Fibroblast of lung (primary cell): ENCODE results near the gene HM13. TPM values are rescaled to one million over a fixed set of nuclear protein-coding genes. Genes with fewer than 3 reads are reported as not detected.

Source experiments
- DNase-seq, 2 donors: peaks; one replicate each; pipeline versions ENCODE4 v3.0.0 to v3.0.0-alpha.2; 2010; ENCODE audit warnings: low read depth in 2 of 2
- H2AFZ ChIP-seq: 2 replicates; pipeline ENCODE4 v1.5.1; 2012; ENCODE audit warnings: low read length, control low read depth, inconsistent platforms
- H3K27ac ChIP-seq: 2 replicates; pipeline ENCODE4 v1.5.1; 2011; ENCODE audit warnings: low read length, control low read depth; ENCODE audit not compliant: insufficient read depth
- H3K27me3 ChIP-seq: 2 replicates; pipeline ENCODE4 v1.5.1; 2011; ENCODE audit warnings: mild to moderate bottlenecking, low read length; ENCODE audit not compliant: control insufficient read depth, insufficient read depth
- H3K36me3 ChIP-seq: 2 replicates; pipeline ENCODE4 v1.5.1; 2011; ENCODE audit warnings: low read length; ENCODE audit not compliant: control insufficient read depth, insufficient read depth
- H3K4me1 ChIP-seq: 2 replicates; pipeline ENCODE4 v1.5.1; 2011; ENCODE audit warnings: low read length; ENCODE audit not compliant: control insufficient read depth, insufficient read depth; ENCODE audit errors: extremely low read depth
- H3K4me2 ChIP-seq: 2 replicates; pipeline ENCODE4 v1.5.1; 2011; ENCODE audit warnings: low read length, control low read depth; ENCODE audit not compliant: insufficient read depth; ENCODE audit errors: extremely low read depth
- H3K4me3 ChIP-seq, 4 experiments: fragments of 200-600 bp in 1 of 4; sonication (generic) in 1 of 4; replicated peaks in 1 of 4; 2 replicates each; pipeline ENCODE4 v1.5.1; 2011 to 2016; ENCODE audit warnings: low read length in 4 of 4, low read depth in 3 of 4, mild to moderate bottlenecking in 3 of 4, control low read depth in 2 of 4, inconsistent platforms in 1 of 4, mixed read lengths in 1 of 4; ENCODE audit not compliant: insufficient read depth in 1 of 4; ENCODE audit errors: control extremely low read depth in 1 of 4
- H3K79me2 ChIP-seq: 2 replicates; pipeline ENCODE4 v1.5.1; 2012; ENCODE audit warnings: mild to moderate bottlenecking, low read length, inconsistent platforms; ENCODE audit not compliant: control insufficient read depth, insufficient read depth
- H3K9ac ChIP-seq: 2 replicates; pipeline ENCODE4 v1.5.1; 2011; ENCODE audit warnings: mild to moderate bottlenecking, low read length, control low read depth; ENCODE audit not compliant: insufficient read depth
- H3K9me3 ChIP-seq: 2 replicates; pipeline ENCODE4 v1.5.1; 2012; ENCODE audit warnings: low read depth, low read length; ENCODE audit not compliant: control insufficient read depth, insufficient read depth
- H4K20me1 ChIP-seq: 2 replicates; pipeline ENCODE4 v1.5.1; 2011; ENCODE audit warnings: low read length; ENCODE audit not compliant: control insufficient read depth, insufficient read depth; ENCODE audit errors: extremely low read depth
- CTCF ChIP-seq, 2 donors: IDR thresholded peaks in 1 of 2; conservative IDR thresholded peaks in 1 of 2; 1 replicate in 1 of 2; 2 replicates in 1 of 2; pipeline ENCODE4 v1.5.1; 2011 to 2012; ENCODE audit warnings: low read length in 2 of 2, control low read depth in 1 of 2, inconsistent platforms in 1 of 2, low read depth in 1 of 2, mild to moderate bottlenecking in 1 of 2
- EZH2 ChIP-seq: IDR thresholded peaks from 2 replicates; pipeline ENCODE4 v1.5.1; 2012; ENCODE audit warnings: low read length, control low read depth, mild to moderate bottlenecking; ENCODE audit errors: missing control alignments
- polyA plus RNA-seq, 2 donors: library from polyadenylated mRNA; depleted of rRNA in 1 of 2; stranded (reverse) in 1 of 2; unstranded in 1 of 2; fragments of >200 nt; gene quantifications; 2 replicates each; pipeline ENCODE4 v1.2.1, GENCODE V29; 2011 to 2012; ENCODE audit warnings: missing spikeins in 1 of 2
- total RNA-seq: library from RNA; depleted of rRNA; stranded (reverse); fragments of >200 nt; gene quantifications from 2 replicates; pipeline ENCODE4 v1.2.1, GENCODE V29; 2014

Gene HM13
- total and polyA plus RNA-seq, 2 donors (not counting 1 experiment from before 2014, with no cell fraction given): 52.5 to 157 TPM

- TF ChIP-seq CTCF (conservative IDR thresholded peaks at IDR 0.05 in 1 of 2, IDR thresholded peaks at IDR 0.05 in 1 of 2; ENCODE audit: low read depth in 1 of 2, low read length in 2 of 2): no peak
- TF ChIP-seq EZH2: no peak
- Histone ChIP-seq H3K4me2 (no peak overlapping the region), H3K4me3 (no peak overlapping the region), H3K4me1 (peaks cover 11% of the 10 kb centered on the region), H3K79me2 (no peaks in the 10 kb centered on the region), H3K36me3 (no peaks in the 10 kb centered on the region), H3K9ac (no peak overlapping the region), H3K9me3 (no peaks in the 10 kb centered on the region), H3K27me3 (no peaks in the 10 kb centered on the region), H3K27ac (no peak overlapping the region), H4K20me1 (no peaks in the 10 kb centered on the region), H2AFZ (no peak overlapping the region)
- DNase-seq: no peak
Observed at GRCh38 chr20:31576751-31577150, 62.5 kb downstream of the HM13 start.

- H3K9ac ChIP-seq: no peak overlapping the region
- peaks cover 9% of the 10 kb centered on the region for H3K4me1 ChIP-seq
- no peak overlapping the region for H2AFZ ChIP-seq
- H3K4me2 ChIP-seq: no peak overlapping the region
- H3K36me3 ChIP-seq: no peaks in the 10 kb centered on the region
- H3K9me3 ChIP-seq: no peaks in the 10 kb centered on the region
- no peaks in the 10 kb centered on the region for H4K20me1 ChIP-seq
- no peak overlapping the region for H3K27ac ChIP-seq
- H3K27me3 ChIP-seq: no peaks in the 10 kb centered on the region
- no peak overlapping the region for H3K4me3 ChIP-seq
- H3K79me2 ChIP-seq: no peaks in the 10 kb centered on the region
- DNase-seq: no peak
- TF ChIP-seq EZH2 (no peak), CTCF (conservative IDR thresholded peaks at IDR 0.05 in 1 of 2, IDR thresholded peaks at IDR 0.05 in 1 of 2; ENCODE audit: low read depth in 1 of 2, low read length in 2 of 2) (no peak)
Observed at GRCh38 chr20:31577194-31577593, 63.0 kb downstream of the HM13 start.

GRCh38 chr20:31578448-31579138 is 64.4 kb downstream of the HM13 start:
- no peak overlapping the region for H3K27ac ChIP-seq
- H3K27me3 ChIP-seq: no peaks in the 10 kb centered on the region
- DNase-seq: no peak
- H4K20me1 ChIP-seq: no peaks in the 10 kb centered on the region
- H3K4me3 ChIP-seq: no peak overlapping the region
- no peak overlapping the region for H3K9ac ChIP-seq
- no peaks in the 10 kb centered on the region for H3K36me3 ChIP-seq
- H3K79me2 ChIP-seq: no peaks in the 10 kb centered on the region
- H3K9me3 ChIP-seq: no peaks in the 10 kb centered on the region
- TF ChIP-seq CTCF (conservative IDR thresholded peaks at IDR 0.05 in 1 of 2, IDR thresholded peaks at IDR 0.05 in 1 of 2; ENCODE audit: low read depth in 1 of 2, low read length in 2 of 2) (no peak), EZH2 (no peak)
- H3K4me1 ChIP-seq: peaks cover 2% of the 10 kb centered on the region
- H3K4me2 ChIP-seq: no peak overlapping the region
- no peak overlapping the region for H2AFZ ChIP-seq
